ENCODE measurements around the gene ELP1. TPM values are rescaled to one million over a fixed set of nuclear protein-coding genes. Genes with fewer than 3 reads are reported as not detected.
A peak's percentile ranks its signal among the peaks of the same experiment; 100 is the strongest.

Gene ELP1
- total and polyA plus RNA-seq, 8 donors = 22.9 to 50.6 (median 44.3) TPM

DNA sequence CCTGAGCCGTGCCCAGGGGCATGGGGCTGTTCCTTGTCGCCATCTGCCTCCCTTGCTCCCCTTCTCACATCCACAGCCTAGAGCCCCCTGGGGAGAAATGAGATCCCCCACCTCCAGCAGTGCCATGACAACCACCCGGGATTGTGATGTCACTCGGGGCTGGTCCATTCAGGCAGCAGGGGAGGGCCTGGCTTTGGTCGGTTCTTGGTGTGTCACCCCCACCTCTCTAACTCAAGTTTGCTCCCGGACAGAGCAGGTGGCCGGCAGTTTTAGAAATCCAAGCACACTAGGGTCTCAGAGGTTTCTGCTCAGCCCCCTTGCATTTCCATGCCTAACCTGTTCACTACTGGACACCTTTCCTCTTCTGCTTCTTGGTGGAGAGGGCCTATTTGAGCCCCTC lies 78.0 kb downstream of the ELP1 start, which contains the start of gene ACTL7B:
Gene ACTL7B (minus strand): TSS at position 99 of the 400 bp plus-strand sequence. CDS start 56 bp downstream, at position 43.
- H3K27me3 ChIP-seq = peaks cover 0 to 4% of the 10 kb centered on the region in 2 donors
- no peak for ATAC-seq
- TF ChIP-seq CTCF (IDR thresholded peaks at IDR 0.05) = no peak
- H3K36me3 ChIP-seq = no peaks in the 10 kb centered on the region
- intact Hi-C loops (cut with DNase I) = no loop called here
- H3K27ac ChIP-seq = no peak within 1 kb of the TSS
- no peaks in the 10 kb centered on the region for H3K9me3 ChIP-seq
- DNase-seq = no peak
- no peaks in the 10 kb centered on the region for H3K4me1 ChIP-seq
- no peak within 1 kb of the TSS for H3K4me3 ChIP-seq

- Histone ChIP-seq H3K27ac (no peak overlapping the region), H3K27me3 (peaks cover 0 to 4% of the 10 kb centered on the region in 2 donors), H3K9me3 (no peaks in the 10 kb centered on the region), H3K4me3 (no peak overlapping the region), H3K4me1 (no peaks in the 10 kb centered on the region), H3K36me3 (no peaks in the 10 kb centered on the region)
- peak in 1 of 4 donors; percentile 76 for DNase-seq
- intact Hi-C loops (cut with DNase I) = no loop called here
- no peak for ATAC-seq
- TF ChIP-seq CTCF (IDR thresholded peaks at IDR 0.05) = no peak
Measured at GRCh38 chr9:108855529-108855886, 78.4 kb downstream of the ELP1 start.

- no peaks in the 10 kb centered on the region for H3K4me1 ChIP-seq
- H3K27me3 ChIP-seq = peaks cover 0 to 4% of the 10 kb centered on the region in 2 donors
- intact Hi-C loops (cut with DNase I) = no loop called here
- no peaks in the 10 kb centered on the region for H3K36me3 ChIP-seq
- peak in 2 of 4 donors; percentile 7 to 39 for DNase-seq
- no peak for ATAC-seq
- no peaks in the 10 kb centered on the region for H3K9me3 ChIP-seq
- H3K27ac ChIP-seq = no peak overlapping the region
- no peak overlapping the region for H3K4me3 ChIP-seq
- TF ChIP-seq CTCF (IDR thresholded peaks at IDR 0.05) = no peak
Measured at GRCh38 chr9:108854641-108855528, 79.0 kb downstream of the ELP1 start.

GRCh38 chr9:108854094-108854493 lies 79.8 kb downstream of the ELP1 start:
- no peak for TF ChIP-seq CTCF (IDR thresholded peaks at IDR 0.05)
- no peak overlapping the region for H3K4me3 ChIP-seq
- H3K27me3 ChIP-seq = peaks cover 0 to 4% of the 10 kb centered on the region in 2 donors
- no peak for DNase-seq
- no peaks in the 10 kb centered on the region for H3K36me3 ChIP-seq
- ATAC-seq = no peak
- intact Hi-C loops (cut with DNase I) = no loop called here
- no peaks in the 10 kb centered on the region for H3K4me1 ChIP-seq
- no peak overlapping the region for H3K27ac ChIP-seq
- H3K9me3 ChIP-seq = no peaks in the 10 kb centered on the region

DNA sequence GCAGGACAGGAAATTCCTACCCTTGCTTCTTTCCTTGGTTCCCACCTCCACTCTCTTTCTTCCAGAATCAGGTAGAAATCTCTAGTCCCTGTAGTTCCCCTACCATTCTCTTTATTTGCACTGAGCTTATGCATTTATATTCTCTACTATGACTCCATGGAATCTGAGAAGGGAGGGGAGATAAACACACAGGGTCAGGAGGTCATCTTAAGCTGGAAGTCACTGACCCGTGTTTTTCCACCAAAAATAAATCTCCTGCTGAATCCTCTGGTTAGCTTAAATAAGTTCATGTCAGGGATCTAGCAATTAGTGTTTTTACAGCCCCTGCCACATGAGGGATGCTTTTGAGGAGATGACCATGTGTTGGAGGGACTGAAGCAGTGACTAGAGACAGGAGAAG lies 81.8 kb downstream of the ELP1 start:
- intact Hi-C loops (cut with DNase I) = no loop called here
- ATAC-seq = no peak
- DNase-seq = no peak

More for the DNA sequence above, 81.8 kb downstream of the ELP1 start:
- no peak overlapping the region for H3K27ac ChIP-seq
- H3K4me3 ChIP-seq = no peak overlapping the region
- H3K9me3 ChIP-seq = no peaks in the 10 kb centered on the region
- H3K36me3 ChIP-seq = no peaks in the 10 kb centered on the region
- peaks cover 0 to 4% of the 10 kb centered on the region in 2 donors for H3K27me3 ChIP-seq
- no peaks in the 10 kb centered on the region for H3K4me1 ChIP-seq
- TF ChIP-seq CTCF (IDR thresholded peaks at IDR 0.05) = no peak
